ENCODE data around the gene FAM117B. TPM values are rescaled to one million over a fixed set of nuclear protein-coding genes. Genes with fewer than 3 reads are reported as not detected.

Gene FAM117B
- total and polyA plus RNA-seq, 8 donors: 2.5 to 12.4 (median 5.4) TPM

Other genes with a start within 250 kb of the FAM117B start
- gene ICA1L, start 236.8 kb downstream of the FAM117B start, total RNA-seq: 1 to 10 TPM; 2.7 to 4.6 (median 3.4) TPM
- 1 to 10 TPM; 3.5 to 8.1 TPM for gene ICA1L, start 236.8 kb downstream of the FAM117B start, polyA plus RNA-seq